ENCODE results near the gene CDON.

CDON gene

DNA sequence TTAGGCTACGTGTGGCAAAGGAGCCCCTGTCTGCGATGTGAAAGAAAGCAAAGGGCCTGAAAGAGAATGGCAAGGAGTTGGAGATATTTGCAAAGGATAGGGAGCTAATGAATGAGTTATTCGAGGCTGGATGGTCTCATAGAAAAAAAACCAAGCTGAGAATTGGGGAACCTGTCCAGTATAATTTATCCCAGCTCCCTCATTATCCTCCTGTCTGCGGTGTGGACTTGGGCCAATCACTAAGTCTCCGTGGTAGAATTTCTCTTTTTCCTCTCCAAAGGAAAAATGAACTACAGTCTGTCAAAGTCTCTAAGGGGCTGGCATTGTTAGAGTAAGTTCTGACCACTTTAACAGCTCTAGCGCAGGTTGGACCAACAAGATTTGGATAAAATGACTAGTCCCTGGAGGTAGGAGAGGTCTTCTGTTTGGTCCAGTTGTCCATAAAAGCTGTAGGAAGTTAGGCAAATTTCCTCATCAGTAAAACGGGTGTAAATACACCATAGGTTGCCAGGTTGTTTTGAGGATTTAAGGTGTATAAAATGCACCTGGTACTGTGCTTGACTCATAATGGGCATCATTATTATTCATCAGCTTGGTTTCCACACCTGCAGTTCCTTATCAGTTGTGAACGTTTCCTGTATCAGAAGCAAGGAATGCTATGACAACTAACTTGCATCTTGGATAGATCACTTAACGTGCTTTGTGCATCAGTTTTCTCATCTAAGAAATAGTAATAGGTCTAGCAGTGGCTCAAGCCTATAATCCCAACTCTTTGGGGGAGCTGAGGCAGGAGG is 10.3 kb upstream of the CDON start:
- H3K4me3 ChIP-seq (replicated peaks; ENCODE audit: low read depth, low read length): no peak overlapping the region
- H3K36me3 ChIP-seq (ENCODE audit: control insufficient read depth, insufficient read depth, low read length): no peaks in the 10 kb centered on the region
- TF ChIP-seq CTCF (IDR thresholded peaks at IDR 0.05; ENCODE audit: insufficient read depth, low read length, poor library complexity, severe bottlenecking): no peak
- H3K27me3 ChIP-seq (replicated peaks; ENCODE audit: control insufficient read depth, insufficient read depth, low read length): no peaks in the 10 kb centered on the region
- no peak for DNase-seq (ENCODE audit: extremely low read depth, insufficient read length)

DNA sequence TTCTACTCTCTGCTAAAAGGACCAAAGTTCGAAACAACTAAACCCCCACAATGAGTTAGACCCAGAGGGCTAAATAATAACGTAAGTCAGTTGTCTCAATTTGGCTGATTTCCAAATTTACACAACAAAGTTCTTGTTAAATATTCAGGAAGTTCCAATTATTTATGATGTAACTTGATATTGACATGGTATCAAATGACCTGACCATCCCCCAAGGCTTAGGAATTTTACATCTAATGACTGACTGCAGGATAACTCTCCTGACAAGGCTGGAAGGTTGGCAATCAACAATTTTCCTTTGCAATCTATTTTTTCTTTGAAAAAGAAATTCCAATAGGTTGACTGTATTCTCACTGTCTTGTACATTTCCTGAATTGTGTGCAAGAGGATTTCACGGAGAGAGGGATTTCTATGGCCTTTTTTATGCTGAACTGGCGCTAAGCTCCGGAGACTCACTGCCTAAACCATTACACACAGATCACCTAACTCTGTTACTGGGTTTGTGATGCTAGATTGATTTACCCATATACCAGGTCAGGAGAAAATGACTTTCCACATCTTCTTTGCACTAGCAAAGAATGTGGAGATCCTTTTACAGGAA is 9.6 kb upstream of the CDON start:
- TF ChIP-seq CTCF (IDR thresholded peaks at IDR 0.05; ENCODE audit: insufficient read depth, low read length, poor library complexity, severe bottlenecking): no peak
- no peak for DNase-seq (ENCODE audit: extremely low read depth, insufficient read length)
- H3K36me3 ChIP-seq (ENCODE audit: control insufficient read depth, insufficient read depth, low read length): no peaks in the 10 kb centered on the region
- H3K4me3 ChIP-seq (replicated peaks; ENCODE audit: low read depth, low read length): no peak overlapping the region
- no peaks in the 10 kb centered on the region for H3K27me3 ChIP-seq (replicated peaks; ENCODE audit: control insufficient read depth, insufficient read depth, low read length)

GRCh38 chr11:126063507-126063852 is 814 bp upstream of the CDON start:
- no peak for DNase-seq (ENCODE audit: extremely low read depth, insufficient read length)
- Histone ChIP-seq H3K36me3 (ENCODE audit: control insufficient read depth, insufficient read depth, low read length) (no peaks in the 10 kb centered on the region), H3K27me3 (replicated peaks; ENCODE audit: control insufficient read depth, insufficient read depth, low read length) (no peaks in the 10 kb centered on the region; the same call in none of the 2 replicates), H3K4me3 (replicated peaks; ENCODE audit: low read depth, low read length) (peak overlapping the region; percentile 30)
- no peak for TF ChIP-seq CTCF (IDR thresholded peaks at IDR 0.05; ENCODE audit: insufficient read depth, low read length, poor library complexity, severe bottlenecking)

- DNase-seq (ENCODE audit: extremely low read depth, insufficient read length): no peak
- Histone ChIP-seq H3K27me3 (replicated peaks; ENCODE audit: control insufficient read depth, insufficient read depth, low read length) (no peaks in the 10 kb centered on the region; the same call in none of the 2 replicates), H3K4me3 (replicated peaks; ENCODE audit: low read depth, low read length) (peak overlapping the region; percentile 59), H3K36me3 (ENCODE audit: control insufficient read depth, insufficient read depth, low read length) (no peaks in the 10 kb centered on the region)
- no peak for TF ChIP-seq CTCF (IDR thresholded peaks at IDR 0.05; ENCODE audit: insufficient read depth, low read length, poor library complexity, severe bottlenecking)
These were observed 673 bp downstream of the CDON start for GRCh38 chr11:126061707-126062678.

- TF ChIP-seq CTCF (IDR thresholded peaks at IDR 0.05; ENCODE audit: insufficient read depth, low read length, poor library complexity, severe bottlenecking): no peak
- DNase-seq (ENCODE audit: extremely low read depth, insufficient read length): no peak
These were observed 1.9 kb downstream of the CDON start for GRCh38 chr11:126060757-126061171.

More at GRCh38 chr11:126060757-126061171, 1.9 kb downstream of the CDON start:
- Histone ChIP-seq H3K36me3 (ENCODE audit: control insufficient read depth, insufficient read depth, low read length) (no peaks in the 10 kb centered on the region), H3K4me3 (replicated peaks; ENCODE audit: low read depth, low read length) (no peak overlapping the region), H3K27me3 (replicated peaks; ENCODE audit: control insufficient read depth, insufficient read depth, low read length) (no peaks in the 10 kb centered on the region; the same call in none of the 2 replicates)

Measured in GM06990 (cell line).